Activated CD8-positive, alpha-beta T cell treated with anti-CD3 and anti-CD28 coated beads for 36 hours (primary cell): ENCODE results near the gene SSBP4. TPM values are rescaled to one million over a fixed set of nuclear protein-coding genes. Genes with fewer than 3 reads are reported as not detected.

ENCODE experiments used
- ATAC-seq: fragments of 200-7000 bp; cut with Tn5 transposase; one replicate; pipeline ENCODE4 v1.10.0; 2021; ENCODE audit warnings: mild to moderate bottlenecking, moderate library complexity
- CTCF ChIA-PET: fragments of 350-600 bp; sonication (Branson Sonifier 250); formaldehyde crosslinking; loops from one replicate; lab custom pipeline; 2021; ENCODE audit warnings: antibody characterized with exemption; lab: Charles Lee
- POLR2A ChIA-PET: fragments of 350-600 bp; sonication (Branson Sonifier 250); formaldehyde crosslinking; loops from one replicate; lab custom pipeline; 2021; ENCODE audit warnings: antibody characterized with exemption; lab: Charles Lee
- DNase-seq: peaks from one replicate; pipeline ENCODE4 v3.0.0-alpha.2; 2020
- H3K27ac Mint-ChIP-seq: one replicate; pipeline ENCODE4 v1.8.0; 2021; ENCODE audit warnings: mild to moderate bottlenecking, mixed read lengths
- H3K27me3 Mint-ChIP-seq: one replicate; pipeline ENCODE4 v1.8.0; 2021; ENCODE audit warnings: mixed read lengths
- H3K36me3 Mint-ChIP-seq: one replicate; pipeline ENCODE4 v1.8.0; 2021; ENCODE audit warnings: low read depth, mixed read lengths
- H3K4me1 Mint-ChIP-seq: one replicate; pipeline ENCODE4 v1.8.0; 2021; ENCODE audit warnings: low read depth, mixed read lengths
- H3K4me3 Mint-ChIP-seq: one replicate; pipeline ENCODE4 v1.8.0; 2021; ENCODE audit warnings: mild to moderate bottlenecking, moderate library complexity, mixed read lengths
- H3K9me3 Mint-ChIP-seq: one replicate; pipeline ENCODE4 v1.8.0; 2021; ENCODE audit warnings: mixed read lengths
- intact Hi-C: fragments of 100-400 bp; cut with micrococcal nuclease; formaldehyde crosslinking; loops from one replicate; pipeline ENCODE4 v1.10.0; 2022
- total RNA-seq, 2 experiments: library from RNA; stranded (reverse); gene quantifications; one replicate each; pipeline ENCODE4 v1.2.3, GENCODE V29; 2021
- TF ChIP-seq, protein P1 (sequence below): fragments of 200-600 bp; IDR thresholded peaks from one replicate; pipeline ENCODE4 v1.8.0; 2022; ENCODE audit warnings: antibody characterized with exemption, mild to moderate bottlenecking

SSBP4 gene
- total RNA-seq, 2 experiments from 2014 or later, result 98.2 to 102 TPM

DNA sequence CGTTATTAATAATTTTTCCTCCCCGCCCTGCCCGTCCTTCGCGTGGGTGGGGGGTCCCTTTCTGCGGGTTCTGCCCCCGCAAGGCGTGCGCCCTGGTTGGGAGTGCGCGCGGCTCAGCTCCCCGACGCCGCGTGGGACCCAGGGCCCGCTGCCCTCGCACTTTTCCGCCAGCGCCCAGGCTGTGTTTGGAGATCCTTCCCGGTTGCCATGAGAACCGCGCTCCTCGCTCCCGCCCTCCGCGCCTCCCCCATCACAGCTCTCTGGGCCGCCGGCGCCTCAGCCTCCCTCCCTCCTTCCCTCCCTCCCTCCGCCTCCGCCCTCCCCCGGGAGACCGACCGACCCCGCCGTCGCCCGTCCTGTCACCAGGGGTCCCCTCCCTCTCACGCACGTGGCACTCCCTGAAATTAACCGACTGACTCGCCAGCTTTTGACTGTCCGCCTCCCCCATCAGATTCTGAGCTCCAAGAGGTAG is 2.4 kb upstream of the SSBP4 start:
- H3K4me1 Mint-ChIP-seq, result peaks cover 59% of the 10 kb centered on the region
- CTCF ChIA-PET, result interaction anchor here (0.8 to 11.2 kb wide), 5 partner anchors 28 to 225 kb away, joined by 3 to 181 read pairs (median 3); partner anchors contain the start of genes GDF15 and JUND
- POLR2A ChIA-PET, result interaction anchor here (0.6 to 8.7 kb wide), 6 partner anchors 9 to 172 kb away, joined by 3 to 81 read pairs (median 6); no protein-coding TSS in a partner anchor
- no peaks in the 10 kb centered on the region for H3K9me3 Mint-ChIP-seq
- DNase-seq (peak; percentile 82), ATAC-seq (peak; percentile 21)
- TF ChIP-seq, protein P1, sequence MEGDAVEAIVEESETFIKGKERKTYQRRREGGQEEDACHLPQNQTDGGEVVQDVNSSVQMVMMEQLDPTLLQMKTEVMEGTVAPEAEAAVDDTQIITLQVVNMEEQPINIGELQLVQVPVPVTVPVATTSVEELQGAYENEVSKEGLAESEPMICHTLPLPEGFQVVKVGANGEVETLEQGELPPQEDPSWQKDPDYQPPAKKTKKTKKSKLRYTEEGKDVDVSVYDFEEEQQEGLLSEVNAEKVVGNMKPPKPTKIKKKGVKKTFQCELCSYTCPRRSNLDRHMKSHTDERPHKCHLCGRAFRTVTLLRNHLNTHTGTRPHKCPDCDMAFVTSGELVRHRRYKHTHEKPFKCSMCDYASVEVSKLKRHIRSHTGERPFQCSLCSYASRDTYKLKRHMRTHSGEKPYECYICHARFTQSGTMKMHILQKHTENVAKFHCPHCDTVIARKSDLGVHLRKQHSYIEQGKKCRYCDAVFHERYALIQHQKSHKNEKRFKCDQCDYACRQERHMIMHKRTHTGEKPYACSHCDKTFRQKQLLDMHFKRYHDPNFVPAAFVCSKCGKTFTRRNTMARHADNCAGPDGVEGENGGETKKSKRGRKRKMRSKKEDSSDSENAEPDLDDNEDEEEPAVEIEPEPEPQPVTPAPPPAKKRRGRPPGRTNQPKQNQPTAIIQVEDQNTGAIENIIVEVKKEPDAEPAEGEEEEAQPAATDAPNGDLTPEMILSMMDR, result no peak
- intact Hi-C loops, result no loop called here
- peaks cover 14% of the 10 kb centered on the region for H3K27me3 Mint-ChIP-seq
- peak overlapping the region; percentile 87 for H3K27ac Mint-ChIP-seq
- H3K36me3 Mint-ChIP-seq, result peaks cover 4% of the 10 kb centered on the region
- H3K4me3 Mint-ChIP-seq, result peak overlapping the region; percentile 74

DNA sequence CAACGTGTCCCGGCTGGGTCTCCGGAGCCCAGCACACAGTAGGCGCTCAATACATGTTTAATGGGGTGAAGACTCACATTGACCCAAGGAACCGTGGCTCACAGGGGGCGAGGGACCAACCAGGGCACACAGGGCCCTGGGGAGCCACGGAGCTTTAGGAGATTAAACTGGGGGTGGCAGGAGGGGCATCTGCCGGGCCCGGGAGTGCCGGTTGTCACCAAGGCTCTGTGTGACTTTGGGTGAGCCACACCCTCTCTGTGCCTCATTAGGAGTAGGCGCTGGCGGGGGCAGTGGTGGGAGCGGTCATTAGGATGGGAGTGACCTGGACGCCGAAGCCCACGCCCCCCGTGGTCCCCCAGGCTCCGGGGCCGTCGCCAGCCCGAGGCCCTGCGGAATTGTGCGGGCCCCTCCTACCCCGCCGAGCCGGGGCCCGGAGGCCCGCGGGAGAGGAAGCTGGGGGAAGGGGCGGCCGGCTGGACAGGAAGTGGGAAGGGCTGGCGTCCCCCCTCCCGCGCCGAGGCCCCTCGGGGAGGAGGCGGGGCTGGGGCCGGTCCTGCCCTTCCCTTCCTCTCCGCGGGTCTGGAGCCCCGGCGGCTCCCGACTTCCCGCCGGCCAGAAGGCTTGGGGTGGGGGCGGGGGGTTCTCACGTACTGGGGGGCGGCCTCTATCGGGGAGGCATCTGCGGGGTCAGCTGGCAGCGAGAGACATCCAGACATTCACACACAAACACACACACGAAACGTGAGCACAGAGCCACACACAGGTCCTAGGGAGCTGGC is 1.8 kb upstream of the SSBP4 start:
- ChIA-PET POLR2A (interaction anchor here (0.6 to 8.7 kb wide), 6 partner anchors 8 to 137 kb away, joined by 3 to 81 read pairs (median 8); partner anchors contain the start of gene JUND), CTCF (interaction anchor here (0.8 to 11.2 kb wide), 6 partner anchors 12 to 226 kb away, joined by 3 to 181 read pairs (median 3); partner anchors contain the start of genes GDF15 and JUND)
- intact Hi-C loops, result no loop called here
- TF ChIP-seq, protein P1, result no peak
- Mint-ChIP-seq H3K27me3 (peaks cover 13% of the 10 kb centered on the region), H3K4me3 (peak overlapping the region; percentile 86), H3K36me3 (peaks cover 4% of the 10 kb centered on the region), H3K9me3 (no peaks in the 10 kb centered on the region), H3K4me1 (peaks cover 65% of the 10 kb centered on the region), H3K27ac (peak overlapping the region; percentile 87)
- ATAC-seq, result peak; percentile 12
- peak; percentile 61 for DNase-seq

DNA sequence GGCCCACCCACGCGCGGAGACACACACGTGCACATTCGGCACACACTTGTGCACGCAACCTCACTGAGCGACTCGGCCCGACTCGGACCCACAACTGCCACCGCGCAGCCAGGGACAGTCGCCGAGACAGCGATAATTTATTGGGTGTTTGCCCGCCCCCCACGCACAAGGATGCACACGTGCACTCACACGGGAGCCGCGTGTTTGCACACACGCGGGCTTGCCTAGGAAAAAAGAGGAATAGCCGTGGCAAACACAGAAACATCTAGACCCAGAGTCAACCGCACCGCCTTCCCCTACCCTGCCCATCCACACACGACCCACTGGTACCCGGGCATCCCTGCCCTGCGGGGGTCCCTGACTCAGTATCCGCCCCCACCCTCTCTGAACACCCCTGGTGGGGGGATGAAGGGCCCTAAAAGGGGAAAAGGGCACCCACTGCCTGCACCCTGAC is 1.1 kb upstream of the SSBP4 start:
- peak overlapping the region; percentile 86 for H3K4me3 Mint-ChIP-seq
- peaks cover 10% of the 10 kb centered on the region for H3K36me3 Mint-ChIP-seq
- TF ChIP-seq, protein P1, result no peak
- no peak for ATAC-seq
- peak; percentile 68 for DNase-seq
- H3K27me3 Mint-ChIP-seq, result peaks cover 13% of the 10 kb centered on the region
- H3K9me3 Mint-ChIP-seq, result no peaks in the 10 kb centered on the region
- ChIA-PET POLR2A (interaction anchor here (0.6 to 8.7 kb wide), 6 partner anchors 16 to 224 kb away, joined by 3 to 81 read pairs (median 4); partner anchors contain the start of genes JUND and MPV17L2), CTCF (interaction anchor here (1.4 to 11.2 kb wide), 4 partner anchors 12 to 138 kb away, joined by 3 to 181 read pairs (median 34); partner anchors contain the start of genes GDF15 and JUND)
- peaks cover 71% of the 10 kb centered on the region for H3K4me1 Mint-ChIP-seq
- H3K27ac Mint-ChIP-seq, result peak overlapping the region; percentile 77
- intact Hi-C loops, result no loop called here

DNA sequence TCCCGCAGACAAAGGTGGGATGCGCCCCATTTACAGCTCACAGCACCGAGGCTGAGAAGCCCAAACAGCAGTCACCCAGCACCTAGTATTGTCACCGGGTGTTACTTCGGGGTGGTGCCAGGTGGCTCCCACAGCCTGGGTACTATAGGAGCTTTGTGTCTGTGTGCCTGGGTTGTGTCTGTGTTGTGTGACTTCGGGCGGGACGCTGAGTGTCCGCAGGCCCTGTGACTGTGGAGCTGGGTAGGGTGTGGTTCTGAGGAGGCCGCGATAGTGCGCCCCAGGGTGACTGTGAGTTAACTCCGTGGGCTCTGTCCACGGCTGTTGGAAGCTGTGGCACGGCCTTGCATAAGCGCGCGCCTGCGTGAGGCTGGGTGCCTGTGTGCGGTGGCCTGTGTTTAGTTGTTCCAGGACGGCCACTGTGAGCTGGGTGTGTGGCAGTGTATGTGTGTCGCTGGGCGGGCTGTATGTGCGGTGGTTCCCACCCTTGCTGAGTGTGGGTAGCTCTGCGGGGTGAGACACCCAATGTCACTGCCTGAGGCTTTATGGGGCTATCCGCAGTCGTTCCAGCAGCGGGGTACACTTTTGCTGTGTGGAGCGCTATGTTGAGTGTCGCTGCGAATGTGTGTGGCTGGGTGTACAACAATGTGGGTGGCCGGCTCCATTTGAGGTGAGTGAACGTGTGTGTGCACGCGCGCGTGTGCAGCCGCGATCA is 559 bp upstream of the SSBP4 start:
- Mint-ChIP-seq H3K4me3 (peak overlapping the region; percentile 86), H3K36me3 (peaks cover 12% of the 10 kb centered on the region), H3K9me3 (no peaks in the 10 kb centered on the region), H3K27me3 (peaks cover 13% of the 10 kb centered on the region), H3K27ac (peak overlapping the region; percentile 77), H3K4me1 (peaks cover 76% of the 10 kb centered on the region)
- DNase-seq (peak; percentile 58), ATAC-seq (peak; percentile 7)
- TF ChIP-seq, protein P1, result no peak
- CTCF ChIA-PET, result interaction anchor here (0.9 to 11.2 kb wide), 9 partner anchors 8 to 167 kb away, joined by 3 to 181 read pairs (median 3); partner anchors contain the start of genes GDF15, JUND and LRRC25
- intact Hi-C loops, result no loop called here
- POLR2A ChIA-PET, result interaction anchor here (0.6 to 8.7 kb wide), 13 partner anchors 9 to 258 kb away, joined by 3 to 81 read pairs (median 4); partner anchors contain the start of genes ELL, JUND and MPV17L2
